LNCAP (cell line): ENCODE data around the gene GPX7.

ENCODE experiments used
- CTCF ChIP-seq: fragments of 450-650 bp; IDR thresholded peaks from 2 replicates; pipeline ENCODE4 v1.5.1; 2017; ENCODE audit warnings: mild to moderate bottlenecking

The GPX7 gene

GRCh38 chr1:52592637-52593323, 9.4 kb upstream of the GPX7 start:
- no peak for TF ChIP-seq CTCF

GRCh38 chr1:52593495-52593894, 8.7 kb upstream of the GPX7 start:
- no peak for TF ChIP-seq CTCF

- TF ChIP-seq CTCF = no peak
Observed at GRCh38 chr1:52595061-52595460, 7.1 kb upstream of the GPX7 start.

- no peak for TF ChIP-seq CTCF
Observed at GRCh38 chr1:52597912-52598311, 4.3 kb upstream of the GPX7 start.

- no peak for TF ChIP-seq CTCF
Observed at GRCh38 chr1:52598729-52599128, 3.4 kb upstream of the GPX7 start.

GRCh38 chr1:52599236-52599635, 2.9 kb upstream of the GPX7 start:
- TF ChIP-seq CTCF = no peak

GRCh38 chr1:52600533-52601179, 1.5 kb upstream of the GPX7 start:
- TF ChIP-seq CTCF = no peak

- no peak for TF ChIP-seq CTCF
Observed at GRCh38 chr1:52601519-52601918, 652 bp upstream of the GPX7 start.
